Ovary (tissue), 9 donors: ENCODE data around the gene ATP1A2. TPM values are rescaled to one million over a fixed set of nuclear protein-coding genes. Genes with fewer than 3 reads are reported as not detected.

ENCODE experiments used
- DNase-seq, 5 donors: peaks; one replicate each; pipeline ENCODE4 v3.0.0-alpha.2; 2019 to 2020
- H3K27ac ChIP-seq, 2 donors: fragments of 200-600 bp; one replicate each; pipeline versions ENCODE4 v1.5.1 to v1.8.0; 2019 to 2022
- H3K27me3 ChIP-seq: fragments of 200-600 bp; one replicate; pipeline ENCODE4 v1.8.0; 2022
- H3K36me3 ChIP-seq: fragments of 200-600 bp; sonication (generic); one replicate; pipeline ENCODE4 v1.5.1; 2019
- H3K4me1 ChIP-seq: one replicate; pipeline ENCODE4 v1.8.1; 2013; ENCODE audit warnings: mild to moderate bottlenecking, moderate library complexity; ENCODE audit not compliant: insufficient read depth
- H3K4me3 ChIP-seq: fragments of 200-600 bp; sonication (generic); one replicate; pipeline ENCODE4 v1.5.1; 2017
- H3K9me3 ChIP-seq, 2 donors: fragments of 200-600 bp in 1 of 2; sonication (generic) in 1 of 2; one replicate each; pipeline versions ENCODE4 v1.5.1 to v1.8.1; 2013 to 2019; ENCODE audit warnings: mild to moderate bottlenecking in 1 of 2, moderate library complexity in 1 of 2
- CTCF ChIP-seq, 3 donors: fragments of 450-650 bp in 2 of 3; fragments of 200-600 bp in 1 of 3; IDR thresholded peaks; one replicate each; pipeline versions ENCODE4 v1.5.1 to v1.8.0; 2016 to 2022; ENCODE audit warnings: antibody characterized with exemption in 3 of 3, mild to moderate bottlenecking in 1 of 3
- EP300 ChIP-seq: sonication (generic); formaldehyde crosslinking; IDR thresholded peaks from one replicate; pipeline ENCODE4 v1.6.1; 2017; ENCODE audit warnings: antibody characterized with exemption
- POLR2A ChIP-seq: fragments of 450-650 bp; IDR thresholded peaks from one replicate; pipeline ENCODE4 v1.6.1; 2017; ENCODE audit warnings: antibody characterized with exemption, mild to moderate bottlenecking, moderate library complexity
- WGBS, 3 donors: extraction: QIAGEN DNeasy Blood & Tissue Kit in 1 of 3; methylation state at CpG; one replicate each; pipeline versions ENCODE4 v1.1.5 to v1.1.7; 2013 to 2017; 5-methylcytosine and 5-hydroxymethylcytosine counted together
- intact Hi-C, 4 donors: fragments of 100-400 bp; cut with DNase I; formaldehyde crosslinking; loops; one replicate each; pipeline versions ENCODE4 v1.11.0 to v1.15.1; 2022 to 2023
- polyA plus RNA-seq, 2 donors: library from polyadenylated mRNA; stranded (reverse); fragments of 200-250 nt in 1 of 2; fragments of 350-450 nt in 1 of 2; fragmentation: Illumina TruSeq in 1 of 2; extraction: RNeasy Lipid Tissue Mini Kit (QIAGEN cat#74804) in 1 of 2; gene quantifications; one replicate each; pipeline ENCODE4 v1.2.3, GENCODE V29; 2013 to 2014
- total RNA-seq, 7 donors: library from RNA; depleted of rRNA in 2 of 7; stranded (reverse); fragments of >200 nt in 2 of 7; fragmentation: NEBNext Ultra II Directional in 3 of 7; extraction: Animal tissue kit (Norgen Biotek cat#: 25700) in 3 of 7; gene quantifications; one replicate each; pipeline versions ENCODE4 v1.1.0 to v1.2.4, GENCODE V29; 2016 to 2023
- donor health status: DM: no; HTN: no; CAD: no; lungs with moderate emphysema.
- donor health status: DM: no; HTN: no; CAD: no.
- donor health status: Bipolar disorder and iron deficiency.
- donor health status: DM: yes; HTN: yes; CAD: no.
- donor health status: DM: no; HTN: no; CAD: no.
- donor health status: DM: yes; HTN: yes; CAD: no.

ATP1A2 gene
- total and polyA plus RNA-seq, 9 donors: 3.0 to 38.6 (median 15.0) TPM

GRCh38 chr1:160112357-160112756 lies 3.2 kb upstream of the ATP1A2 start:
- DNase-seq: peak; percentile 42 to 77 (median 48)
- intact Hi-C loops: loop anchor here in 1 of 4 donors (10.0 kb wide), 1 partner anchor 82 kb away; the partner anchor contains the start of gene CASQ1
- WGBS, 3 donors: 39 to 55% (median 47%) methylated on average over 12 of the region's 12 CpGs
- no peaks in the 10 kb centered on the region for H3K27me3 ChIP-seq
- H3K27ac ChIP-seq: peak overlapping the region in 1 of 2 donors; percentile 55
- H3K9me3 ChIP-seq: no peaks in the 10 kb centered on the region
- no peak overlapping the region for H3K4me3 ChIP-seq
- H3K36me3 ChIP-seq: no peaks in the 10 kb centered on the region
- peaks cover 20% of the 10 kb centered on the region for H3K4me1 ChIP-seq
- TF ChIP-seq EP300 (no peak), POLR2A (no peak)

GRCh38 chr1:160113407-160113806 lies 2.2 kb upstream of the ATP1A2 start:
- H3K36me3 ChIP-seq: no peaks in the 10 kb centered on the region
- TF ChIP-seq CTCF (IDR thresholded peaks at IDR 0.05) (no peak), EP300 (no peak), POLR2A (no peak)
- H3K9me3 ChIP-seq: no peaks in the 10 kb centered on the region
- DNase-seq: no peak
- peaks cover 23% of the 10 kb centered on the region for H3K4me1 ChIP-seq
- no peaks in the 10 kb centered on the region for H3K27me3 ChIP-seq
- H3K27ac ChIP-seq: peak overlapping the region in 1 of 2 donors; percentile 60
- 79 to 92% (median 81%) methylated on average over 8 of the region's 8 CpGs for WGBS, 3 donors
- no peak overlapping the region for H3K4me3 ChIP-seq
- intact Hi-C loops: loop anchor here in 1 of 4 donors (10.0 kb wide), 1 partner anchor 81 kb away; the partner anchor contains the start of gene CASQ1

- Histone ChIP-seq H3K4me3 (no peak overlapping the region), H3K36me3 (no peaks in the 10 kb centered on the region), H3K9me3 (no peaks in the 10 kb centered on the region), H3K4me1 (peaks cover 25% of the 10 kb centered on the region), H3K27ac (peak overlapping the region in 1 of 2 donors; percentile 60), H3K27me3 (no peaks in the 10 kb centered on the region)
- no peak for TF ChIP-seq CTCF (IDR thresholded peaks at IDR 0.05)
- WGBS, 3 donors: 48 to 64% (median 54%) methylated on average over 4 of the region's 4 CpGs
- peak in 1 of 5 donors; percentile 79 for DNase-seq
- intact Hi-C loops: loop anchor here in 1 of 4 donors (10.0 kb wide), 1 partner anchor 81 kb away; the partner anchor contains the start of gene CASQ1
Measured at GRCh38 chr1:160114085-160114484, 1.5 kb upstream of the ATP1A2 start.

- Histone ChIP-seq H3K4me3 (no peak overlapping the region), H3K27ac (peak overlapping the region in 1 of 2 donors; percentile 60), H3K4me1 (peaks cover 23% of the 10 kb centered on the region), H3K36me3 (no peaks in the 10 kb centered on the region), H3K9me3 (no peaks in the 10 kb centered on the region), H3K27me3 (no peaks in the 10 kb centered on the region)
- 37 to 55% (median 54%) methylated on average over 11 to 12 of the region's 12 CpGs for WGBS, 3 donors
- intact Hi-C loops: loop anchor here in 1 of 4 donors (10.0 kb wide), 1 partner anchor 78 kb away; the partner anchor contains the start of gene CASQ1
- no peak for DNase-seq
- TF ChIP-seq CTCF (IDR thresholded peaks at IDR 0.05) (no peak), POLR2A (no peak), EP300 (no peak)
Measured at GRCh38 chr1:160116283-160117147, 956 bp downstream of the ATP1A2 start.

GRCh38 chr1:160117300-160117699 lies 1.7 kb downstream of the ATP1A2 start:
- TF ChIP-seq CTCF (IDR thresholded peaks at IDR 0.05) (no peak), POLR2A (no peak), EP300 (no peak)
- no peaks in the 10 kb centered on the region for H3K27me3 ChIP-seq
- H3K27ac ChIP-seq: no peak overlapping the region
- H3K4me3 ChIP-seq: no peak overlapping the region
- 0 to 10% (median 5%) methylated on average over 1 of the region's 1 CpG for WGBS, 3 donors
- intact Hi-C loops: loop anchor here in 1 of 4 donors (10.0 kb wide), 1 partner anchor 78 kb away; the partner anchor contains the start of gene CASQ1
- no peak for DNase-seq
- H3K36me3 ChIP-seq: no peaks in the 10 kb centered on the region
- H3K9me3 ChIP-seq: no peaks in the 10 kb centered on the region
- H3K4me1 ChIP-seq: peaks cover 19% of the 10 kb centered on the region
